ENCODE results near the gene ITGA5. TPM values are rescaled to one million over a fixed set of nuclear protein-coding genes. Genes with fewer than 3 reads are reported as not detected.

Gene ITGA5
- total RNA-seq, 1 donor from 2014 or later = 1.8 TPM

GRCh38 chr12:54428050-54429013, 9.3 kb upstream of the ITGA5 start:
- no peaks in the 10 kb centered on the region for H3K4me1 Mint-ChIP-seq (ENCODE audit: low read depth, unreplicated experiment)
- peaks cover 1% of the 10 kb centered on the region for H3K9me3 Mint-ChIP-seq (ENCODE audit: unreplicated experiment)
- H3K4me3 Mint-ChIP-seq (ENCODE audit: unreplicated experiment) = no peak overlapping the region
- H3K36me3 Mint-ChIP-seq (ENCODE audit: unreplicated experiment) = peaks cover 6% of the 10 kb centered on the region
- no peak for TF ChIP-seq CTCF (IDR thresholded peaks at IDR 0.05; ENCODE audit: partially characterized antibody, unreplicated experiment)
- H3K27ac Mint-ChIP-seq (ENCODE audit: unreplicated experiment) = no peak overlapping the region
- DNase-seq = no peak
- H3K27me3 Mint-ChIP-seq (ENCODE audit: unreplicated experiment) = peaks cover 18% of the 10 kb centered on the region

- no peak for DNase-seq
- Mint-ChIP-seq H3K36me3 (ENCODE audit: unreplicated experiment) (peaks cover 6% of the 10 kb centered on the region), H3K27me3 (ENCODE audit: unreplicated experiment) (peaks cover 18% of the 10 kb centered on the region), H3K4me1 (ENCODE audit: low read depth, unreplicated experiment) (no peaks in the 10 kb centered on the region), H3K9me3 (ENCODE audit: unreplicated experiment) (peaks cover 1% of the 10 kb centered on the region), H3K27ac (ENCODE audit: unreplicated experiment) (no peak overlapping the region), H3K4me3 (ENCODE audit: unreplicated experiment) (no peak overlapping the region)
- no peak for TF ChIP-seq CTCF (IDR thresholded peaks at IDR 0.05; ENCODE audit: partially characterized antibody, unreplicated experiment)
Observed at GRCh38 chr12:54427106-54427505, 8.0 kb upstream of the ITGA5 start.

- H3K36me3 Mint-ChIP-seq (ENCODE audit: unreplicated experiment) = peaks cover 6% of the 10 kb centered on the region
- H3K9me3 Mint-ChIP-seq (ENCODE audit: unreplicated experiment) = peaks cover 1% of the 10 kb centered on the region
- peaks cover 13% of the 10 kb centered on the region for H3K27me3 Mint-ChIP-seq (ENCODE audit: unreplicated experiment)
- H3K4me3 Mint-ChIP-seq (ENCODE audit: unreplicated experiment) = no peak overlapping the region
- no peaks in the 10 kb centered on the region for H3K4me1 Mint-ChIP-seq (ENCODE audit: low read depth, unreplicated experiment)
- DNase-seq = no peak
- H3K27ac Mint-ChIP-seq (ENCODE audit: unreplicated experiment) = no peak overlapping the region
- TF ChIP-seq CTCF (IDR thresholded peaks at IDR 0.05; ENCODE audit: partially characterized antibody, unreplicated experiment) = no peak
Observed at GRCh38 chr12:54426690-54427089, 7.6 kb upstream of the ITGA5 start.

GRCh38 chr12:54425702-54426101, 6.6 kb upstream of the ITGA5 start:
- peaks cover 11% of the 10 kb centered on the region for H3K27me3 Mint-ChIP-seq (ENCODE audit: unreplicated experiment)
- no peaks in the 10 kb centered on the region for H3K4me1 Mint-ChIP-seq (ENCODE audit: low read depth, unreplicated experiment)
- TF ChIP-seq CTCF (IDR thresholded peaks at IDR 0.05; ENCODE audit: partially characterized antibody, unreplicated experiment) = no peak
- peaks cover 1% of the 10 kb centered on the region for H3K9me3 Mint-ChIP-seq (ENCODE audit: unreplicated experiment)
- DNase-seq = no peak
- no peak overlapping the region for H3K27ac Mint-ChIP-seq (ENCODE audit: unreplicated experiment)
- no peak overlapping the region for H3K4me3 Mint-ChIP-seq (ENCODE audit: unreplicated experiment)
- H3K36me3 Mint-ChIP-seq (ENCODE audit: unreplicated experiment) = peaks cover 6% of the 10 kb centered on the region

GRCh38 chr12:54424224-54424623, 5.2 kb upstream of the ITGA5 start:
- H3K4me1 Mint-ChIP-seq (ENCODE audit: low read depth, unreplicated experiment) = no peaks in the 10 kb centered on the region
- no peak overlapping the region for H3K27ac Mint-ChIP-seq (ENCODE audit: unreplicated experiment)
- no peak for DNase-seq
- H3K36me3 Mint-ChIP-seq (ENCODE audit: unreplicated experiment) = no peaks in the 10 kb centered on the region
- no peak overlapping the region for H3K4me3 Mint-ChIP-seq (ENCODE audit: unreplicated experiment)
- peaks cover 8% of the 10 kb centered on the region for H3K27me3 Mint-ChIP-seq (ENCODE audit: unreplicated experiment)
- no peak for TF ChIP-seq CTCF (IDR thresholded peaks at IDR 0.05; ENCODE audit: partially characterized antibody, unreplicated experiment)
- H3K9me3 Mint-ChIP-seq (ENCODE audit: unreplicated experiment) = peaks cover 3% of the 10 kb centered on the region

Data from glutamatergic neuron (in vitro differentiated cells).